ENCODE results near the gene C1QA. TPM values are rescaled to one million over a fixed set of nuclear protein-coding genes. Genes with fewer than 3 reads are reported as not detected.

Gene C1QA
- total and polyA plus RNA-seq, 3 donors from 2014 or later = 8.7 to 142 (median 29.8) TPM

DNA sequence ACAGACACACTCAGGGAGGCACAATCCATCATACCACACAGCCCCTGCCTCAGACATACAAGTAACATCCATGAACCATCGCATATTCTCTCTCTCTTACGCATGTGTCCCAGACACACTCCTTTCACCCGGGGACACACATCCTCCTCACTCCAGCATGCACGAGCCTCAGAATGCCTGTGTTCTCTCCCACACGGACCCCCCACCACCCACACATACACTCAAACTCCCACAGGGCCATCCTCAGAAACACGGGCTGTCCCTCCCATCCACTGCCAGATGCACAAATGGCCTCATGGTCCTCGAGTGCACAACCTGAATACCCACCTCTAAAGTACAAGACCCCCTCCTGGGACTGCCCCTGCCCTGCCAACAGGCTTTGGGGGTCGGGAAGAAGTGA, 4.8 kb downstream of the C1QA start:
- H3K36me3 ChIP-seq (ENCODE audit: low read depth, missing control alignments) = no peaks in the 10 kb centered on the region
- H3K4me3 ChIP-seq = no peak overlapping the region
- no peaks in the 10 kb centered on the region for H3K9me3 ChIP-seq
- no peaks in the 10 kb centered on the region for H3K4me1 ChIP-seq
- intact Hi-C loops (cut with DNase I; ENCODE audit: low total_unique reads) = loop anchor here (5.0 kb wide), 1 partner anchor 219 kb away; no protein-coding TSS in a partner anchor
- H3K27ac ChIP-seq = no peak overlapping the region
- no peak for TF ChIP-seq POLR2A (IDR thresholded peaks at IDR 0.05)
- TF ChIP-seq, protein P1, sequence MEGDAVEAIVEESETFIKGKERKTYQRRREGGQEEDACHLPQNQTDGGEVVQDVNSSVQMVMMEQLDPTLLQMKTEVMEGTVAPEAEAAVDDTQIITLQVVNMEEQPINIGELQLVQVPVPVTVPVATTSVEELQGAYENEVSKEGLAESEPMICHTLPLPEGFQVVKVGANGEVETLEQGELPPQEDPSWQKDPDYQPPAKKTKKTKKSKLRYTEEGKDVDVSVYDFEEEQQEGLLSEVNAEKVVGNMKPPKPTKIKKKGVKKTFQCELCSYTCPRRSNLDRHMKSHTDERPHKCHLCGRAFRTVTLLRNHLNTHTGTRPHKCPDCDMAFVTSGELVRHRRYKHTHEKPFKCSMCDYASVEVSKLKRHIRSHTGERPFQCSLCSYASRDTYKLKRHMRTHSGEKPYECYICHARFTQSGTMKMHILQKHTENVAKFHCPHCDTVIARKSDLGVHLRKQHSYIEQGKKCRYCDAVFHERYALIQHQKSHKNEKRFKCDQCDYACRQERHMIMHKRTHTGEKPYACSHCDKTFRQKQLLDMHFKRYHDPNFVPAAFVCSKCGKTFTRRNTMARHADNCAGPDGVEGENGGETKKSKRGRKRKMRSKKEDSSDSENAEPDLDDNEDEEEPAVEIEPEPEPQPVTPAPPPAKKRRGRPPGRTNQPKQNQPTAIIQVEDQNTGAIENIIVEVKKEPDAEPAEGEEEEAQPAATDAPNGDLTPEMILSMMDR (IDR thresholded peaks at IDR 0.05) = no peak
- no peak for DNase-seq
- H3K27me3 ChIP-seq = no peaks in the 10 kb centered on the region
- WGBS, 2 donors = 60 to 70% methylated on average over 8 of the region's 8 CpGs

DNA sequence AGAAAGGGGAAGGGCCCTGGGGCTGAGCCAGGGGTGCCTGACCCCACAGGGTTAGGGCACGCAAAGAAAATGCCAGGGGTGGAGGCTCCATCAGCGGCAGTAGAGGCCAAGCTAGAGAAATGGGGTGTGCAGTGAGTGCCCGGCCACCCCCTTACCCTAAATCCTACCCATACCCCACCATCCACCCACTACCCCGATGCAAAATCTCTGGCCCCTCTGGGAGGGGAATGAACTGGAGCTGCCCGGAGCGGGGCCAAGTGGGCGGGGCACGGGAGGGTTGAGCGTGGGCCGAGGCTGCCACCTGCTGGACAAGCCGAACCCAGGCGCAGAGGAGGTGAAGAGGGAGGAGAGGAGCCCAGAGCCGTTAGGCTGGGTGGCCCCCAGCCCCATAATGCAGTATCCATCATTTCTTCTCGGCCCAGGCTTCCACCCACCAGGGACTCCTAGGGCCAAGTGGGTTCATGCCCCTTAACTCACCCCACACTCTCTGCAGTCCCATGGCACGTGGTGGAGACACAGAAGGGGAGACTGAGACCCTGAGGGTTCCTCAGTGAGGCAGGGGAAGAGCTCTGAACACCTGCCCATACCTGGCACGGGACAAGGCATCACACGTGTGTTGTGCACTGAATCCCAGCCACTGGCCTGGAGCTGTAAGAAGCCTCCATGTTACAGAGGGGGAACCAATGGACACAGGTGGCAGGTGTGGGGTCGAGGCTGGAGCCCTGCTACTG, 5.6 kb downstream of the C1QA start:
- intact Hi-C loops (cut with DNase I; ENCODE audit: low total_unique reads) = loop anchor here (5.0 kb wide), 1 partner anchor 220 kb away; no protein-coding TSS in a partner anchor
- WGBS, 2 donors = 12 to 20% methylated on average over 5 to 18 of the region's 18 CpGs
- no peak overlapping the region for H3K4me3 ChIP-seq

DNA sequence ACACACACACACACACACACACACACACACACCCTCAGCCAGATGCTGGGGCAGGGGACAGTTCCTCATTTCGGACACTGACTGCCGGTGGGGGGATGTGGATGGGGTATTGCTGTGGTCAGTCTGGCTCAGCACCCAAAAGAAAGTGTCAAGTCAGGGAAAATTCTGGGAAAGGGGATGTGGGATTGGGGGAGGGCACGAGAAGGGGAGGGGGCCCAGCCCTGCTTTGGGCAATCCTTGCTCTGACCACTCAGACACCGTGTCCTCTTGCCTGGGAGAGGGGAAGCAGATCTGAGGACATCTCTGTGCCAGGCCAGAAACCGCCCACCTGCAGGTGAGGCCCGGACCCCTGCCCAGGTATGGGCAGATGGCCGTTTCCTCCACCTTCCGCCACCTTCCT, 7.0 kb downstream of the C1QA start, which contains the start of gene C1QC:
C1QC (plus strand) TSS at position 253 of the 400 bp plus-strand sequence. CDS start 391 bp downstream, outside the sequence.
- peak; percentile 29 for DNase-seq
- Histone ChIP-seq H3K4me3 (no peak within 1 kb of the TSS), H3K9me3 (no peaks in the 10 kb centered on the region), H3K27me3 (no peaks in the 10 kb centered on the region), H3K36me3 (ENCODE audit: low read depth, missing control alignments) (no peaks in the 10 kb centered on the region), H3K4me1 (no peaks in the 10 kb centered on the region), H3K27ac (no peak within 1 kb of the TSS)
- 77 to 90% methylated on average over 6 to 8 of the region's 8 CpGs for WGBS, 2 donors
- intact Hi-C loops (cut with DNase I; ENCODE audit: low total_unique reads) = loop anchor here (5.0 kb wide), 1 partner anchor 221 kb away; no protein-coding TSS in a partner anchor
- no peak for TF ChIP-seq POLR2A (IDR thresholded peaks at IDR 0.05)
- TF ChIP-seq, protein P1 (IDR thresholded peaks at IDR 0.05) = no peak

More for the DNA sequence above, 5.6 kb downstream of the C1QA start:
- DNase-seq = peak; percentile 85
- Histone ChIP-seq H3K27ac (no peak overlapping the region), H3K9me3 (no peaks in the 10 kb centered on the region), H3K4me1 (no peaks in the 10 kb centered on the region), H3K36me3 (ENCODE audit: low read depth, missing control alignments) (no peaks in the 10 kb centered on the region), H3K27me3 (no peaks in the 10 kb centered on the region)
- TF ChIP-seq POLR2A (IDR thresholded peaks at IDR 0.05) = no peak
- TF ChIP-seq, protein P1 (IDR thresholded peaks at IDR 0.05) = peak; percentile 81 to 86 (median 84)

DNA sequence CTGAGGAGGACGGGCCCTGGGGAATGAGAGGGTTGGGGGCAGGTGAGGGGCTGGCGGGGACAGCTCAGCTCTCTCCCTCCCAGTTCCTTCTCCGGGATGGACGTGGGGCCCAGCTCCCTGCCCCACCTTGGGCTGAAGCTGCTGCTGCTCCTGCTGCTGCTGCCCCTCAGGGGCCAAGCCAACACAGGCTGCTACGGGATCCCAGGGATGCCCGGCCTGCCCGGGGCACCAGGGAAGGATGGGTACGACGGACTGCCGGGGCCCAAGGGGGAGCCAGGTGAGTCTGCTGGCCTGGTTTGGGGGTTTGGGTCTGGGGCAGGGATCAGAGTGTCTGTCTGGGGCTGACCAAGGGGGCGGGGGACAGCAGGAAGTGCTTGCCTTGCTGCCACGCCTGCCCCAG, 7.5 kb downstream of the C1QA start:
- H3K36me3 ChIP-seq (ENCODE audit: low read depth, missing control alignments) = no peaks in the 10 kb centered on the region
- no peaks in the 10 kb centered on the region for H3K9me3 ChIP-seq
- 40 to 87% methylated on average over 2 to 12 of the region's 12 CpGs for WGBS, 2 donors
- DNase-seq = no peak
- no peak overlapping the region for H3K4me3 ChIP-seq
- no peaks in the 10 kb centered on the region for H3K27me3 ChIP-seq
- H3K27ac ChIP-seq = no peak overlapping the region
- H3K4me1 ChIP-seq = no peaks in the 10 kb centered on the region
- TF ChIP-seq POLR2A (IDR thresholded peaks at IDR 0.05) = no peak
- TF ChIP-seq, protein P1 (IDR thresholded peaks at IDR 0.05) = no peak
- intact Hi-C loops (cut with DNase I; ENCODE audit: low total_unique reads) = loop anchor here (5.0 kb wide), 1 partner anchor 222 kb away; no protein-coding TSS in a partner anchor
